ENCODE results near the gene LRP1B. TPM values are rescaled to one million over a fixed set of nuclear protein-coding genes. Genes with fewer than 3 reads are reported as not detected.

The LRP1B gene
- total RNA-seq, 2 experiments from 2014 or later, result not detected

DNA sequence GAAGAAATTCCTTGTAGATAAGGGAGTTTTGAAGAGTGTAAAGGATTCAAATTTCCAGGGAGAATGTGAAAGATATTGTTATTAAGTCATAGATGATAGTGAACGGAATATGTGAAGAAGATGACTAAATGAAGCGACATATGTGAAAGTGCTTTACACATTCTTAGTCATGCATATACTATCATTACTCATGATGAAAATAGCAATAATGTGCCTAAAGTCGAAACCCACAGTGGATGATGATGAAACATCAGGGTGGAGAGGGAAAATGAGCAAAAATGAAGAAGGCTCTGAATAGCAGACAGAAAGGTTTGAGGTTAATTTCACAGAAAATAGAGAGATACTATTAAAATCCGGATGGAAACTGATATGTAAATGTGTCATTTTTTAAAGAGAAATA lies 1237.1 kb downstream of the LRP1B start:
- DNase-seq, result no peak
- H3K9me3 Mint-ChIP-seq, result peaks cover 29% of the 10 kb centered on the region
- intact Hi-C loops (cut with micrococcal nuclease), result no loop called here
- ChIA-PET POLR2A (no interaction called here), CTCF (no interaction called here)
- H3K27ac Mint-ChIP-seq, result no peak overlapping the region
- no peaks in the 10 kb centered on the region for H3K4me1 Mint-ChIP-seq (ENCODE audit: low read depth)
- no peak overlapping the region for H3K4me3 Mint-ChIP-seq
- no peaks in the 10 kb centered on the region for H3K27me3 Mint-ChIP-seq
- H3K36me3 Mint-ChIP-seq, result no peaks in the 10 kb centered on the region

DNA sequence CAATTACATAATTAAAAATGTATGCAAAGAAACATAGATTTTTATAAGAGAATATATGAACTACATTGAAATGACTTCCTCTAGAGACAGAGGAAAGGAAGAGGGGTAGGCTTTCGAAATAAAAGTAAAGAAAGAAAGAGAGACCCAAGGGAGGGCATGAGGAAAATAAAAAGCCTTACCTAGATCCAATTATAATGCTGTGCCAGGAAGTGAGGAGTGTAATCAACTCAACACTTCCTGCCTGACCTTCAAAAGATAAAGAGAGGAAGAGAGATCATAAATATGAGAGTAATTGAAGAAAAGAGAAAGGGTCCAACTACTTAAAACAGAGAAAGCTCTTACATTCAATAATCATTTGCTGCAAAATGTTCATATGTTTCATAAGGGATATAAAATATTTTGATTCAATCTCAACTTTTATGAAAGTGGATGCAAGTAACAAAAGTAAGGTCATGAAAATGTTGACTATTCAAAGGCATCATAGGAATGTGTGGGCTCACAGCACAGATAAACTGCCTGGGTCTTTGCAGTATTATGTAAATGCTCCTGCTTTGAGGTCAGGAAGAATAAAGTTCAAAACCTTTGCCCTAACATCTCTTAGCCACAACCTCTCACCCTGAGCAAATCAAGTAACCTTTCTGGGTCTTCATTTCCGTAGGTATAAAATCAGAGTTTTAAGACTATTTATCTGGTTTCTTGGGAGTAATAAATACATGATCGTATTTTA lies 1237.7 kb downstream of the LRP1B start:
- POLR2A ChIA-PET, result no interaction called here
- H3K4me3 Mint-ChIP-seq, result no peak overlapping the region

GRCh38 chr2:140892436-140892835 lies 1238.4 kb downstream of the LRP1B start:
- H3K27me3 Mint-ChIP-seq, result no peaks in the 10 kb centered on the region
- POLR2A ChIA-PET, result no interaction called here
- no peak overlapping the region for H3K27ac Mint-ChIP-seq
- no peaks in the 10 kb centered on the region for H3K4me1 Mint-ChIP-seq (ENCODE audit: low read depth)
- H3K9me3 Mint-ChIP-seq, result peaks cover 28% of the 10 kb centered on the region
- intact Hi-C loops (cut with micrococcal nuclease), result no loop called here
- no peaks in the 10 kb centered on the region for H3K36me3 Mint-ChIP-seq
- DNase-seq, result no peak
- no peak overlapping the region for H3K4me3 Mint-ChIP-seq
- CTCF ChIA-PET, result no interaction called here

More for the DNA sequence above, 1237.7 kb downstream of the LRP1B start:
- no peaks in the 10 kb centered on the region for H3K4me1 Mint-ChIP-seq (ENCODE audit: low read depth)
- no peak overlapping the region for H3K27ac Mint-ChIP-seq
- H3K27me3 Mint-ChIP-seq, result no peaks in the 10 kb centered on the region
- H3K36me3 Mint-ChIP-seq, result no peaks in the 10 kb centered on the region
- intact Hi-C loops (cut with micrococcal nuclease), result no loop called here
- CTCF ChIA-PET, result no interaction called here
- peaks cover 25% of the 10 kb centered on the region for H3K9me3 Mint-ChIP-seq
- no peak for DNase-seq

DNA sequence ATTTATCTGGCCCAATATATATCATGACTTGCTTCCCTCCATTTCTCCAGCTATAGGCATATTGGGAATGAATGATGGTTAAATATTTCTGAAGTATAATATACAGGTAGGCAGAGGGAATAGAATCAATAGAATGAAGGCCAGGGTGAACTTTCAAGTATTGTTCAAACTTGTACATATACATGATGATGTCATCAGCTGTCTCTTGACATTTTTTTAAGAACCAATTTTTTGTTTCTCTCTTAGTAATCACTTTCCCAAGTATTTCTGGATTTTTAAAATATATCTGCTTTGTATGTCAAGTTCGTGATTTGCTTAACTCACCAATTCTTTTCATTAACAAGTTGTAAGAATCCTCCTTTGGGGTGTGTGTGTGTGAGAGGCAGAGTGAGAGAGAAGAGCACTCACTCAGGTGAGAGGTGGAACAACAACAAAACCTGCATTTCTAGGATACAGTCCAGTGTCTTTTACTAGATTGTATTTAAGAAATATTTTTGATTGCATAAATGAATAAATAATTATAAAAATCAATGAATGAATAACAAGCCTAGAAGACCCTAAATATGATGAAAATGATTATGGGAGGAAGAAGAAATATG lies 1239.1 kb downstream of the LRP1B start:
- peaks cover 29% of the 10 kb centered on the region for H3K9me3 Mint-ChIP-seq
- CTCF ChIA-PET, result no interaction called here
- no peak overlapping the region for H3K4me3 Mint-ChIP-seq

GRCh38 chr2:140882671-140883620 lies 1247.9 kb downstream of the LRP1B start:
- Mint-ChIP-seq H3K9me3 (peaks cover 8% of the 10 kb centered on the region), H3K4me1 (ENCODE audit: low read depth) (no peaks in the 10 kb centered on the region), H3K27me3 (no peaks in the 10 kb centered on the region), H3K4me3 (no peak overlapping the region), H3K36me3 (no peaks in the 10 kb centered on the region), H3K27ac (no peak overlapping the region)
- ChIA-PET POLR2A (no interaction called here), CTCF (no interaction called here)
- no peak for DNase-seq
- intact Hi-C loops (cut with micrococcal nuclease), result no loop called here

More for the DNA sequence above, 1239.1 kb downstream of the LRP1B start:
- no peak for DNase-seq
- intact Hi-C loops (cut with micrococcal nuclease), result no loop called here
- no peaks in the 10 kb centered on the region for H3K36me3 Mint-ChIP-seq
- no peaks in the 10 kb centered on the region for H3K4me1 Mint-ChIP-seq (ENCODE audit: low read depth)
- no peaks in the 10 kb centered on the region for H3K27me3 Mint-ChIP-seq
- no peak overlapping the region for H3K27ac Mint-ChIP-seq
- POLR2A ChIA-PET, result no interaction called here

DNA sequence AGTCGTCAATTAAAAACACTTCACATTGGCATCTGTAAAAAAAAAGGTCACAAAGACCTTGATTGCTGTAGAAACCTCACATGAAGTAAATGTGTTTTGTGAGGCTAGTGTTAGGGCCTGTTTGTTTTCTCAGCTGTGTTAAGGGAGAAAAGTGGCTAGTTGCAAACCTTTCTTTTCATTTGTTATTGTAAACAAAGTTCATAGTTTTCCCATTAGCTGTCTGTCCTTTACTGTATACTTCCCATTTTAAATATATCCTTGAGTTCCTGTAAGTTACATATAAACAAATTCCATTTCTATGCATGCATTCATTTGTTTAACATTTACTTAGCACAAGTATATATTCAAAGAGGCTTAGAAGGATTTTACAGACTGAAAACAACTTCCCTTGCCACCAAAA lies 1250.2 kb downstream of the LRP1B start:
- H3K36me3 Mint-ChIP-seq, result no peaks in the 10 kb centered on the region
- peaks cover 6% of the 10 kb centered on the region for H3K9me3 Mint-ChIP-seq
- intact Hi-C loops (cut with micrococcal nuclease), result no loop called here
- CTCF ChIA-PET, result no interaction called here
- H3K27ac Mint-ChIP-seq, result no peak overlapping the region
- H3K4me1 Mint-ChIP-seq (ENCODE audit: low read depth), result no peaks in the 10 kb centered on the region
- H3K4me3 Mint-ChIP-seq, result no peak overlapping the region
- no peak for DNase-seq
- H3K27me3 Mint-ChIP-seq, result no peaks in the 10 kb centered on the region
- POLR2A ChIA-PET, result no interaction called here

DNA sequence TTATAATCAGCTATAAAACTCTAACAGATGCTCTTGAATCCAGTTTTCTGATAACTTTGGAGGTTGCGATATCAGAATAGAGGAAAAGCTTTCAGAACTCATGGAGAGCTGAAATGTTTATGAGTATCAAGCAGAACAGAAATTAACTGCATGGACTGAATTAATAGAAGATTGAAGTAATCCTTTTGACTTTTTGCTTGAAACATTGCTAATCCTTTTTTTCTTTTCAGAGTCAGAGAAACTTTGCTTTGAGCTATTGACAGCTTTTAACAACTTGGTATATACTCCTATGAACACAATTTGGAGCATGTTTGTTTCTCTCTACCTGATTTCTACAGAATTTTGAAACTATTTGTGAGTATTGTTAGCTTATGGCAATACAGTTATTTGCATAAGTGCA lies 1254.8 kb downstream of the LRP1B start:
- CTCF ChIA-PET, result no interaction called here
- intact Hi-C loops (cut with micrococcal nuclease), result no loop called here
- Mint-ChIP-seq H3K4me1 (ENCODE audit: low read depth) (no peaks in the 10 kb centered on the region), H3K27ac (no peak overlapping the region), H3K4me3 (no peak overlapping the region), H3K27me3 (no peaks in the 10 kb centered on the region), H3K9me3 (peaks cover 9% of the 10 kb centered on the region), H3K36me3 (no peaks in the 10 kb centered on the region)
- POLR2A ChIA-PET, result no interaction called here
- no peak for DNase-seq

- ChIA-PET POLR2A (no interaction called here), CTCF (no interaction called here)
- Mint-ChIP-seq H3K4me1 (ENCODE audit: low read depth) (no peaks in the 10 kb centered on the region), H3K36me3 (no peaks in the 10 kb centered on the region), H3K4me3 (no peak overlapping the region), H3K9me3 (peaks cover 19% of the 10 kb centered on the region), H3K27me3 (no peaks in the 10 kb centered on the region), H3K27ac (no peak overlapping the region)
- intact Hi-C loops (cut with micrococcal nuclease), result no loop called here
- DNase-seq, result no peak
These were observed 1256.8 kb downstream of the LRP1B start for GRCh38 chr2:140873915-140874531.

DNA sequence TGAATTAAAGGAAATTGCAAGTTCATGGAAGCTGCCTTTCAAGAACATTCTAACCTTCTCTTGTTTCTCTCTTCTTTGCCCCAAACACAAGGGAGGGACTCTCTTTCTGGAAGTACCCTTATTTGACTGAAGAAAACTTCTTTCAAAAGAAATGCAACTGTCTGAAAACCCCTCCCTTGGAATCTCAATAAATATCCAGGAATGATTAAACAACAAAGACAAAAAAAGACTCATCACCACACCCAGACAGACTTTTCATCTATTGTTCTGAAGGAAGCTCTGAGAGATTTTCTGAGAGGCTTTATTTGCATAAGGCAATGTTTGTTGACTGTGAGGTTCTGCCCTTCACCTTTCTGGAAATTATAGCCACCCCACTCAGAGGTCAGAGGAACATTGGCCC lies 1260.9 kb downstream of the LRP1B start:
- intact Hi-C loops (cut with micrococcal nuclease), result no loop called here
- POLR2A ChIA-PET, result no interaction called here
- Mint-ChIP-seq H3K4me1 (ENCODE audit: low read depth) (no peaks in the 10 kb centered on the region), H3K4me3 (no peak overlapping the region), H3K36me3 (no peaks in the 10 kb centered on the region), H3K27me3 (no peaks in the 10 kb centered on the region), H3K9me3 (peaks cover 21% of the 10 kb centered on the region), H3K27ac (no peak overlapping the region)
- CTCF ChIA-PET, result no interaction called here
- DNase-seq, result no peak

DNA sequence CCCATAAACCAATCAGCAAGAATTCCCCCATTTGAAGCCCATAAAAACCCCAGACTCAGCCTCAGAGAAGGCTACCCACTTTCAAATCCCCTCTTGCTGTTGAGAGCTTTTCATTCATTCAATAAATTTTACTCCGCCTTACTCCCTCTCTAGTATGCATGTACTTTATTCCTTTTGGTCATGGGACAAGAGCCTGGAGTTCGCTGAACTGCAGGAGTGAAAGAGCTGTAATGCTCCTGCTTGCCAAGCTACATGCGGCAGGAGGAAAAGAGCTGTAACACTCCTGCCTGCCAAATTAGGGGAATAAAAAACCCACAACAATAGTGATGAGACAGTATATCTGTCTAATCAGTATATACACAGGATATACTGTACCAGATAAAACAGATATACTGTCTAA lies 1261.7 kb downstream of the LRP1B start:
- ChIA-PET POLR2A (no interaction called here), CTCF (no interaction called here)
- no peaks in the 10 kb centered on the region for H3K4me1 Mint-ChIP-seq (ENCODE audit: low read depth)
- peaks cover 19% of the 10 kb centered on the region for H3K9me3 Mint-ChIP-seq
- intact Hi-C loops (cut with micrococcal nuclease), result no loop called here
- H3K4me3 Mint-ChIP-seq, result no peak overlapping the region
- no peak for DNase-seq
- H3K27me3 Mint-ChIP-seq, result no peaks in the 10 kb centered on the region
- H3K36me3 Mint-ChIP-seq, result no peaks in the 10 kb centered on the region
- no peak overlapping the region for H3K27ac Mint-ChIP-seq

DNA sequence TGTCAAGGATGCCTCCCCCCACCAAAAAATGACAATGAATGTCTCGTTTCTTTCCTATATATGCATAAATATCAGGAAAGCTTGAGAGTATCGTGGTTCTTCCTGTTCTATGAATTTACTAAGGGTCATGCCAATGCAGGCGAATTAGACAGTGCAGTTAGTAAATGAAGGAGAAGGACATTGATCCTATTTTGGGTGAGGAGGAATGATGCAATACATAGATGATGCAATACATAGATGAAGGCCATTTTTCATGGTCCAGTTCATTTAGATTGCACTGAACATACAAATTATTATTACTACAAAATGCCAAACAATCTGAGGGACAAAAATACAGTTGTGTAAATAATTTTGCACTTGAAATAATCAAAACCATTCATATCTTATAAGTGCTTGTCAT lies 1265.0 kb downstream of the LRP1B start:
- POLR2A ChIA-PET, result no interaction called here
- no peak overlapping the region for H3K4me3 Mint-ChIP-seq
- no peaks in the 10 kb centered on the region for H3K4me1 Mint-ChIP-seq (ENCODE audit: low read depth)
- H3K27me3 Mint-ChIP-seq, result no peaks in the 10 kb centered on the region
- peaks cover 22% of the 10 kb centered on the region for H3K9me3 Mint-ChIP-seq
- intact Hi-C loops (cut with micrococcal nuclease), result no loop called here
- CTCF ChIA-PET, result no interaction called here
- H3K27ac Mint-ChIP-seq, result no peak overlapping the region
- H3K36me3 Mint-ChIP-seq, result no peaks in the 10 kb centered on the region
- no peak for DNase-seq

DNA sequence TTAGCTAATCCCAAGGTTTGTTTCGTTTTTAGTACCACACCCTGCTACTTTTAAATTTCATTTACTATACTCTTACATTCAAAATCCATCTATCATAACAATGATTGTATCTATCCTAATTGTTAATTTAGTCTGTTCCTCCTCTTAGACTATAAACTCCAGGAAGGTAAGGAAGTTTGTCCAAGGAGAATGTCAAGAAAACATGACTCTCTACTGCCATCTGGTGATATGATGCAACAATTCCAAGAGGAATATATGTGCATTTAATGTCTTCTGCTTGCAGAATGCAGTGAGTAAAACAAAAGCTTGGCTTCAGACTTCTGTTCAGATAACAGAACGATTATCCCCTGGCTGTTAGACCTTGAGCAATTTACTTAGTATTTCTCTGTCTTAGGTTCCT lies 1267.1 kb downstream of the LRP1B start:
- H3K9me3 Mint-ChIP-seq, result peaks cover 16% of the 10 kb centered on the region
- H3K27me3 Mint-ChIP-seq, result no peaks in the 10 kb centered on the region
- CTCF ChIA-PET, result interaction anchor here (0.6 kb wide), 1 partner anchor 856 kb away, joined by 3 read pairs; no protein-coding TSS in a partner anchor

More for the DNA sequence above, 1267.1 kb downstream of the LRP1B start:
- Mint-ChIP-seq H3K27ac (no peak overlapping the region), H3K4me1 (ENCODE audit: low read depth) (no peaks in the 10 kb centered on the region), H3K36me3 (no peaks in the 10 kb centered on the region), H3K4me3 (no peak overlapping the region)
- POLR2A ChIA-PET, result no interaction called here
- intact Hi-C loops (cut with micrococcal nuclease), result loop anchor here (5.0 kb wide), 1 partner anchor 1071 kb away; no protein-coding TSS in a partner anchor
- no peak for DNase-seq

Measured in activated CD4-positive, alpha-beta memory T cell treated with anti-CD3 and anti-CD28 coated beads for 36 hours (primary cell).